Right atrium auricular region (tissue), 2 donors: Measurements from ENCODE around the gene SSBP3. TPM values are rescaled to one million over a fixed set of nuclear protein-coding genes. Genes with fewer than 3 reads are reported as not detected.

Source experiments
- DNase-seq: peaks from one replicate; pipeline ENCODE4 v3.0.0-alpha.2; 2019; ENCODE audit warnings: low spot score
- H3K27ac ChIP-seq, 2 donors: fragments of 200-600 bp; sonication (generic); 1 replicate in 1 of 2; 2 replicates in 1 of 2; pipeline ENCODE4 v1.5.1; 2016 to 2019
- H3K27me3 ChIP-seq, 2 donors: fragments of 200-600 bp; sonication (generic); one replicate each; pipeline versions ENCODE4 v1.5.1 to v1.6.0; 2017 to 2019
- H3K36me3 ChIP-seq: fragments of 200-600 bp; sonication (generic); one replicate; pipeline ENCODE4 v1.5.1; 2016
- H3K4me1 ChIP-seq, 2 donors: fragments of 200-600 bp; sonication (generic); one replicate each; pipeline versions ENCODE4 v1.5.1 to v1.6.0; 2017 to 2019
- H3K4me3 ChIP-seq, 2 donors: fragments of 200-600 bp; sonication (generic); 1 replicate in 1 of 2; 2 replicates in 1 of 2; pipeline ENCODE4 v1.5.1; 2017 to 2019; ENCODE audit warnings: mild to moderate bottlenecking in 1 of 2, moderate library complexity in 1 of 2
- H3K9me3 ChIP-seq, 2 donors: fragments of 200-600 bp; sonication (generic); one replicate each; pipeline ENCODE4 v1.5.1; 2019
- total RNA-seq, 2 donors: library from RNA; depleted of rRNA; stranded (reverse); fragments of >200 nt; gene quantifications; one replicate each; pipeline ENCODE4 v1.1.0, GENCODE V29; 2016
- TF ChIP-seq, protein P1 (sequence below), 2 donors: fragments of 200-600 bp; sonication (generic); IDR thresholded peaks; one replicate each; pipeline ENCODE4 v1.5.1; 2019; ENCODE audit warnings: antibody characterized with exemption in 2 of 2

The SSBP3 gene
- total RNA-seq, 2 donors from 2014 or later: 15.2 to 16.6 TPM

DNA sequence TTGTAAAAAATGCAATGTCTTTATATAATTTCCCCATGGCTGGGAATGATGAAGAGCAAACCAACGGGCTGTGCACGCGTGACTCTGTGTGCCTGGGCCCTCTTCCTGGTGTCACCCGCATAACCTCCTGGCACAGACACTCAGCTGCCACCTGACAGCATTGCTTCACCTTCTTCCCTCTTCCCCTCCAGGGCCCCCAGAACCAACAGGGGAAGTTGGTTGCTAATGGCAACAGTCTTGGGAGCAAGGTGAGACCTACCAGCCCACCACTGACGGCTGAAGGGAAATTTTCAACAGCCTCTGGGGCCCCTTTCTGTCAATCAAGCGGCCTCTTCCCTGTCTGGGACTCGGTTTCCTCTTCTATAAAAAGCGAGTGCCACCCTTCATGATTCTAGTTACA, 33.2 kb downstream of the SSBP3 start:
- Histone ChIP-seq H3K27me3 (no peaks in the 10 kb centered on the region), H3K27ac (no peak overlapping the region), H3K9me3 (no peaks in the 10 kb centered on the region), H3K4me3 (no peak overlapping the region), H3K36me3 (no peaks in the 10 kb centered on the region), H3K4me1 (peaks cover 0 to 70% of the 10 kb centered on the region in 2 donors)
- TF ChIP-seq, protein P1, sequence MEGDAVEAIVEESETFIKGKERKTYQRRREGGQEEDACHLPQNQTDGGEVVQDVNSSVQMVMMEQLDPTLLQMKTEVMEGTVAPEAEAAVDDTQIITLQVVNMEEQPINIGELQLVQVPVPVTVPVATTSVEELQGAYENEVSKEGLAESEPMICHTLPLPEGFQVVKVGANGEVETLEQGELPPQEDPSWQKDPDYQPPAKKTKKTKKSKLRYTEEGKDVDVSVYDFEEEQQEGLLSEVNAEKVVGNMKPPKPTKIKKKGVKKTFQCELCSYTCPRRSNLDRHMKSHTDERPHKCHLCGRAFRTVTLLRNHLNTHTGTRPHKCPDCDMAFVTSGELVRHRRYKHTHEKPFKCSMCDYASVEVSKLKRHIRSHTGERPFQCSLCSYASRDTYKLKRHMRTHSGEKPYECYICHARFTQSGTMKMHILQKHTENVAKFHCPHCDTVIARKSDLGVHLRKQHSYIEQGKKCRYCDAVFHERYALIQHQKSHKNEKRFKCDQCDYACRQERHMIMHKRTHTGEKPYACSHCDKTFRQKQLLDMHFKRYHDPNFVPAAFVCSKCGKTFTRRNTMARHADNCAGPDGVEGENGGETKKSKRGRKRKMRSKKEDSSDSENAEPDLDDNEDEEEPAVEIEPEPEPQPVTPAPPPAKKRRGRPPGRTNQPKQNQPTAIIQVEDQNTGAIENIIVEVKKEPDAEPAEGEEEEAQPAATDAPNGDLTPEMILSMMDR (IDR thresholded peaks at IDR 0.05): no peak
- DNase-seq: no peak

DNA sequence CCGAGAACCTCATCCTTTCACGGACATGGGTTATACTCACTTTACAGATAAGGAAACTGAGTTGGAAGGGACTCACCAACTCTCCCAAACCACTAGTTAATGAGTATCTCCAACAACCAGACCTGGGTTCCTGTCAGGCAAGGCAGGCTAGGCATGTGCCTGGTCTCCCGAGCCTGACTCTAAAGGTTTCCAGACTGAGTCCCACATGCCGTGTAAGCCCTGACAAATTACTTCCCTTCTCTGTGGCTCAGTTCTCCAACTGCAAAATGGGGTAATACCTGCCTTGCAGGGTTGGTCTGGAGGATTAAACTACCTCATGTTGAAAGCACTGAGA, 34.3 kb downstream of the SSBP3 start:
- Histone ChIP-seq H3K27ac (no peak overlapping the region), H3K4me1 (peaks cover 0 to 60% of the 10 kb centered on the region in 2 donors), H3K36me3 (no peaks in the 10 kb centered on the region), H3K9me3 (no peaks in the 10 kb centered on the region), H3K27me3 (no peaks in the 10 kb centered on the region), H3K4me3 (no peak overlapping the region)
- TF ChIP-seq, protein P1 (IDR thresholded peaks at IDR 0.05): no peak
- DNase-seq: no peak

DNA sequence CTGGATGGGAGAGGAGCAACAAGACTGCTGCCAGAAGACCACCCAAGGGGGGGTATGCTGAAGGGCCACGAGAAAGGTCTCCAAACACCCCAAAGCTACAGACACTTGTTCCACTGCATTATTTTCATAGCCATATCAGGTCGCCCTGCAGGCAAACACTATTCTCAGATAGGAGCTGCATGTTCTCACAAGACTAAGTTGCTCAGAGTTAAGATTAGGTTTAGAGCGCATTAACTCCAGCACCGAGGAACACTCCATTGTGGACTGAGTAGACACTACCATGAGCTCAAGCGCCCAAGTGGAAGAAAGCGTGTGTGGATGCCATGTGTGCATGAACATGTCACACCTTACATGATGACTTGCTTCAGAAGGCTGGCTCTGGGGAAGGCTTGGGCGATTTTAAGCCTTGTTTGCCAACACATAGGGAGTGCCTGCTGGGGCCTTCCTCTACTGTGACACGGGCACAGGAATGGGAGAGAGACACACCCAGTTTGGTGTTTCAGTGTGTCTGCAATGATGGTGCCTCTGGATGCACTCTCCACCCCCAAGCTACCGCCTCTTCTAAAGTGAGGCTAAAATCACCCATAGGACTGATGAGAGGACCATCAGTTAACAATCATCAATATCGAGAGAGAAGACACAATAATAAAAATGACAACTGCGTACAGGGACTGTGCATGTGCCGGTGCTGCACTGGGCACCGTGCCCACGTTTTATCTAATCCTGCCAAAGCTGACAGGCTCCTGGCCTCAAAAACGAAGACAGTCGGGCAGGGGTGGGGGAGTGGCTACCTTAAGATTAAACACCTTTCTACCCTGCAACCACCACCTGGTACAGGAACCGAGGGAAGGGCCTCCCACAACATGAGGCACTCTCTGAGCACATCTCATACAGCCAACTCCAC, 34.9 kb downstream of the SSBP3 start:
- no peak overlapping the region for H3K27ac ChIP-seq
- H3K9me3 ChIP-seq: no peaks in the 10 kb centered on the region
- H3K36me3 ChIP-seq: no peaks in the 10 kb centered on the region
- peaks cover 0 to 55% of the 10 kb centered on the region in 2 donors for H3K4me1 ChIP-seq
- no peaks in the 10 kb centered on the region for H3K27me3 ChIP-seq
- no peak for DNase-seq
- no peak overlapping the region for H3K4me3 ChIP-seq
- TF ChIP-seq, protein P1 (IDR thresholded peaks at IDR 0.05): no peak

DNA sequence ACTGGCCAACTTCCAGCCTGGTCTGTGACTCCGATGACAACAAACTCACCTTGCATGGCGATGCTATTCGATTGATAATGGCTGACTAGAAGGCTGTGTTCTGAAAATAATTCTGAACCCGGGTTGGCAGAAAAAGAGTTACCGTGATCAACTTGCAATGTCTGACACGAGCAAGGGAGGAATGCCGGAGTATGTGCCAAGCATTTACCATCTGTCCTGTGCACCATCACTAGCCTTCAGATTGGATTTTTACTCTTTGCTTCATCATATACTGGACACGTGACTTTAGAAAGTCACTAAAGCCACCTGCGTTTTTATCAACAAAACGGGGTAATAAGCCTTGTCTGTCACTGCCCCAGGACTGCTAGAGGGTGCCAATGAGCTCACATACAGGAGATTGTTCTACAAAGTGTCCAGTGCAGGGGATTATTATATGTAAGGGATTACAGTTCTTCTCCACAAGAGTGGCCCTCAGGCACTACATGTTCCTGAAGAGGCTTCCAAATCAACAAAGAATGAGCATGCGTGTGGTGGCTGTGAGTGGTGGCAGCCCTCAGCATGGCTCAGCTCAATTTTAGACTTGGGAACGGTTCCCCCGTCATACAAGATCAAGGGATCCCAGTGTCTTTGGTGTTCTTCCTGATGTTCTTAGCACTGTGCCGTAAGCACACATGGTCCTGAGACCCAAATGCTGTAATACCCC, 35.8 kb downstream of the SSBP3 start:
- DNase-seq: no peak
- H3K9me3 ChIP-seq: no peaks in the 10 kb centered on the region
- peaks cover 0 to 55% of the 10 kb centered on the region in 2 donors for H3K4me1 ChIP-seq
- no peak overlapping the region for H3K4me3 ChIP-seq
- no peak overlapping the region for H3K27ac ChIP-seq
- TF ChIP-seq, protein P1 (IDR thresholded peaks at IDR 0.05): no peak
- no peaks in the 10 kb centered on the region for H3K27me3 ChIP-seq
- no peaks in the 10 kb centered on the region for H3K36me3 ChIP-seq

DNA sequence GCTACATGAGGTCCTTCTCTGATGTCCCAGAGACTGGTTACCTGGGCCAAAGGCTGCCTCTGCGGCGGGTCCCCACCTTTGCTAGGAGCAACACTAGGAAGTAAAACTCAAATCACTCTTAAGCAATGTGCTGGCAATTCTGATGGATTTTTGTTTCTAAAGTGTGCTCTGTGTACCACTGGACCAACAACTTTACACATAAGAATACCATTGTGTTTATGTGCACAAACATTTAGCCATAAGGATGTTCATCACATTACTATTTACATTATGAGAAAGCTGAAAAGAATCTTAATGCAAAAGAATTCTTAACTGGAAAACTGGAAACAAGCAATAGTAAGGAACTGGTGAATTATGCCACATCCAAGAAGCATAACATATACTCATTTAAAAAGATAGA, 38.6 kb downstream of the SSBP3 start:
- DNase-seq: no peak
- no peak overlapping the region for H3K4me3 ChIP-seq
- no peak overlapping the region for H3K27ac ChIP-seq
- no peaks in the 10 kb centered on the region for H3K27me3 ChIP-seq
- H3K9me3 ChIP-seq: no peaks in the 10 kb centered on the region
- H3K36me3 ChIP-seq: no peaks in the 10 kb centered on the region
- peaks cover 0 to 43% of the 10 kb centered on the region in 2 donors for H3K4me1 ChIP-seq
- TF ChIP-seq, protein P1 (IDR thresholded peaks at IDR 0.05): no peak
